Thoracic aorta (tissue), 2 donors: Measurements from ENCODE around the gene CTIF. TPM values are rescaled to one million over a fixed set of nuclear protein-coding genes. Genes with fewer than 3 reads are reported as not detected.
A peak's percentile ranks its signal among the peaks of the same experiment; 100 is the strongest.

Experiments
- ATAC-seq: fragments of 150-250 bp; one replicate; pipeline ENCODE4 v1.8.0; 2017; ENCODE audit warnings: low read depth; ENCODE audit not compliant: insufficient number of reproducible peaks, low FRiP score
- DNase-seq: peaks from one replicate; pipeline ENCODE4 v3.0.0-alpha.2; 2020; ENCODE audit warnings: low spot score
- H3K27ac ChIP-seq, 2 donors: fragments of 200-600 bp; sonication (generic); 1 replicate in 1 of 2; 2 replicates in 1 of 2; pipeline ENCODE4 v1.5.1; 2016; ENCODE audit warnings: mild to moderate bottlenecking in 2 of 2, moderate library complexity in 2 of 2
- H3K27me3 ChIP-seq: fragments of 200-600 bp; sonication (generic); replicated peaks from 2 replicates; pipeline ENCODE4 v1.6.0; 2016; ENCODE audit warnings: mild to moderate bottlenecking; ENCODE audit not compliant: insufficient read depth
- H3K36me3 ChIP-seq: fragments of 200-600 bp; sonication (generic); one replicate; pipeline ENCODE4 v1.5.1; 2016
- H3K4me1 ChIP-seq, 2 donors: fragments of 200-600 bp; sonication (generic); 1 replicate in 1 of 2; 2 replicates in 1 of 2; pipeline versions ENCODE4 v1.5.1 to v1.6.0; 2016; ENCODE audit warnings: low read depth in 2 of 2, mild to moderate bottlenecking in 1 of 2; ENCODE audit not compliant: control insufficient read depth in 1 of 2
- H3K4me3 ChIP-seq: fragments of 200-600 bp; sonication (generic); 2 replicates; pipeline ENCODE4 v1.5.1; 2016; ENCODE audit warnings: mild to moderate bottlenecking
- H3K9me3 ChIP-seq: fragments of 200-600 bp; sonication (generic); 2 replicates; pipeline ENCODE4 v1.5.1; 2016
- CTCF ChIP-seq: fragments of 200-600 bp; sonication (generic); IDR thresholded peaks from one replicate; pipeline ENCODE4 v1.5.1; 2019; ENCODE audit warnings: antibody characterized with exemption
- total RNA-seq, 2 donors: library from RNA; depleted of rRNA; stranded (reverse); fragments of >200 nt; gene quantifications; one replicate each; pipeline versions ENCODE4 v1.1.0 to v1.2.3, GENCODE V29; 2016

The CTIF gene
- 100 to 1,000 TPM in 1 of 2 donors, 10 to 100 TPM in 1; 63.3 to 125 TPM for total RNA-seq

- DNase-seq (peak; percentile 96), ATAC-seq (peak; percentile 86)
- H3K36me3 ChIP-seq, result no peaks in the 10 kb centered on the region
- no peaks in the 10 kb centered on the region for H3K9me3 ChIP-seq
- no peak for TF ChIP-seq CTCF
- no peaks in the 10 kb centered on the region for H3K27me3 ChIP-seq
- peak within 1 kb of the TSS; percentile 96 for H3K4me3 ChIP-seq
- H3K4me1 ChIP-seq, result peaks cover 9 to 24% of the 10 kb centered on the region in 2 donors
- H3K27ac ChIP-seq, result peak within 1 kb of the TSS; percentile 93 to 94
These were observed at the start of gene CTIF for GRCh38 chr18:48538531-48539405. CTIF (plus strand) TSS chr18:48539031; CDS start chr18:48619566, 80,535 bp downstream.

GRCh38 chr18:48490641-48491293, 48.1 kb upstream of the CTIF start:
- DNase-seq, result no peak
- Histone ChIP-seq H3K4me1 (peaks cover 23 to 49% of the 10 kb centered on the region in 2 donors), H3K27ac (peak overlapping the region in 1 of 2 donors; percentile 4), H3K9me3 (no peaks in the 10 kb centered on the region), H3K4me3 (no peak overlapping the region), H3K36me3 (no peaks in the 10 kb centered on the region), H3K27me3 (no peaks in the 10 kb centered on the region)
- TF ChIP-seq CTCF, result no peak
- no peak for ATAC-seq

- Histone ChIP-seq H3K4me3 (no peak overlapping the region), H3K27ac (no peak overlapping the region), H3K9me3 (no peaks in the 10 kb centered on the region), H3K36me3 (no peaks in the 10 kb centered on the region), H3K27me3 (no peaks in the 10 kb centered on the region), H3K4me1 (peaks cover 15 to 34% of the 10 kb centered on the region in 2 donors)
- no peak for ATAC-seq
- TF ChIP-seq CTCF, result no peak
- DNase-seq, result no peak
These were observed 46.0 kb upstream of the CTIF start for GRCh38 chr18:48492880-48493279.

GRCh38 chr18:48493434-48494230, 45.2 kb upstream of the CTIF start:
- H3K27ac ChIP-seq, result no peak overlapping the region
- no peak overlapping the region for H3K4me3 ChIP-seq
- no peaks in the 10 kb centered on the region for H3K9me3 ChIP-seq
- peaks cover 9 to 26% of the 10 kb centered on the region in 2 donors for H3K4me1 ChIP-seq
- H3K36me3 ChIP-seq, result no peaks in the 10 kb centered on the region
- TF ChIP-seq CTCF, result no peak
- ATAC-seq, result no peak
- DNase-seq, result no peak
- no peaks in the 10 kb centered on the region for H3K27me3 ChIP-seq

- H3K27me3 ChIP-seq, result no peaks in the 10 kb centered on the region
- no peaks in the 10 kb centered on the region for H3K4me1 ChIP-seq
- H3K9me3 ChIP-seq, result no peaks in the 10 kb centered on the region
- DNase-seq (no peak), ATAC-seq (no peak)
- TF ChIP-seq CTCF, result no peak
- no peaks in the 10 kb centered on the region for H3K36me3 ChIP-seq
- no peak overlapping the region for H3K4me3 ChIP-seq
- H3K27ac ChIP-seq, result no peak overlapping the region
These were observed 41.0 kb upstream of the CTIF start for GRCh38 chr18:48497863-48498262.
